Vagina (tissue), 2 donors: ENCODE measurements around the gene SPATA31C1. TPM values are rescaled to one million over a fixed set of nuclear protein-coding genes. Genes with fewer than 3 reads are reported as not detected.
A peak's percentile ranks its signal among the peaks of the same experiment; 100 is the strongest.

Experiments
- DNase-seq, 2 donors: peaks; one replicate each; pipeline ENCODE4 v3.0.0-alpha.2; 2017; ENCODE audit errors: extremely low spot score in 2 of 2
- H3K27ac ChIP-seq: fragments of 200-600 bp; sonication (generic); one replicate; pipeline ENCODE4 v1.5.1; 2019
- H3K27me3 ChIP-seq: fragments of 200-600 bp; sonication (generic); one replicate; pipeline ENCODE4 v1.5.1; 2019
- H3K36me3 ChIP-seq, 2 donors: fragments of 200-600 bp; sonication (generic); one replicate each; pipeline ENCODE4 v1.5.1; 2017 to 2019
- H3K4me1 ChIP-seq: fragments of 200-600 bp; sonication (generic); one replicate; pipeline ENCODE4 v1.5.1; 2019
- H3K4me3 ChIP-seq, 2 donors: fragments of 200-600 bp; sonication (generic); 1 replicate in 1 of 2; 2 replicates in 1 of 2; pipeline ENCODE4 v1.5.1; 2016 to 2019
- H3K9me3 ChIP-seq: fragments of 200-600 bp; sonication (generic); one replicate; pipeline ENCODE4 v1.5.1; 2019
- CTCF ChIP-seq, 3 experiments: fragments of 450-650 bp in 2 of 3; fragments of 200-600 bp in 1 of 3; sonication (generic) in 1 of 3; IDR thresholded peaks; one replicate each; pipeline ENCODE4 v1.5.1; 2017 to 2019; ENCODE audit warnings: antibody characterized with exemption in 3 of 3, mild to moderate bottlenecking in 2 of 3, moderate library complexity in 2 of 3
- POLR2A ChIP-seq, 2 donors: fragments of 450-650 bp; IDR thresholded peaks; one replicate each; pipeline ENCODE4 v1.6.1; 2017; ENCODE audit warnings: antibody characterized with exemption in 2 of 2, mild to moderate bottlenecking in 2 of 2, moderate library complexity in 2 of 2
- POLR2AphosphoS5 ChIP-seq, 2 donors: sonication (generic); formaldehyde crosslinking; IDR thresholded peaks; one replicate each; pipeline ENCODE4 v1.9.0; 2017; ENCODE audit warnings: antibody characterized with exemption in 2 of 2, mild to moderate bottlenecking in 2 of 2, low read depth in 1 of 2; ENCODE audit not compliant: insufficient read depth in 1 of 2
- intact Hi-C: fragments of 100-400 bp; cut with DNase I; formaldehyde crosslinking; loops from one replicate; pipeline ENCODE4 v1.15.1; 2023
- total RNA-seq: library from RNA; depleted of rRNA; stranded (reverse); fragments of >200 nt; gene quantifications from one replicate; pipeline ENCODE4 v1.2.3, GENCODE V29; 2016

The SPATA31C1 gene
- total RNA-seq, 1 donor from 2014 or later = not detected

- DNase-seq = peak in 1 of 2 donors; percentile 84
- H3K36me3 ChIP-seq = no peaks in the 10 kb centered on the region
- TF ChIP-seq POLR2A (IDR thresholded peaks at IDR 0.05) = no peak
- no peak for TF ChIP-seq CTCF (IDR thresholded peaks at IDR 0.05)
- no peak for TF ChIP-seq POLR2AphosphoS5 (IDR thresholded peaks at IDR 0.05; ENCODE audit: insufficient read depth in 1 of 2, low read depth in 1 of 2)
- no peak overlapping the region for H3K4me3 ChIP-seq
- H3K9me3 ChIP-seq = no peaks in the 10 kb centered on the region
- H3K27ac ChIP-seq = no peak overlapping the region
- intact Hi-C loops = no loop called here
- H3K4me1 ChIP-seq = no peaks in the 10 kb centered on the region
- no peaks in the 10 kb centered on the region for H3K27me3 ChIP-seq
These were observed 45.6 kb upstream of the SPATA31C1 start for GRCh38 chr9:87872079-87872624.

- H3K4me1 ChIP-seq = no peaks in the 10 kb centered on the region
- no peaks in the 10 kb centered on the region for H3K36me3 ChIP-seq
- H3K4me3 ChIP-seq = no peak overlapping the region
- no peak overlapping the region for H3K27ac ChIP-seq
- intact Hi-C loops = no loop called here
- TF ChIP-seq POLR2A (IDR thresholded peaks at IDR 0.05) = no peak
- TF ChIP-seq POLR2AphosphoS5 (IDR thresholded peaks at IDR 0.05; ENCODE audit: insufficient read depth in 1 of 2, low read depth in 1 of 2) = no peak
- TF ChIP-seq CTCF (IDR thresholded peaks at IDR 0.05) = no peak
- DNase-seq = peak; percentile 77 to 96
- no peaks in the 10 kb centered on the region for H3K27me3 ChIP-seq
- no peaks in the 10 kb centered on the region for H3K9me3 ChIP-seq
These were observed 44.0 kb upstream of the SPATA31C1 start for GRCh38 chr9:87873607-87874303.

GRCh38 chr9:87874304-87874623, 43.5 kb upstream of the SPATA31C1 start:
- H3K4me3 ChIP-seq = no peak overlapping the region
- intact Hi-C loops = no loop called here
- H3K36me3 ChIP-seq = no peaks in the 10 kb centered on the region
- H3K27me3 ChIP-seq = no peaks in the 10 kb centered on the region
- DNase-seq = no peak
- TF ChIP-seq CTCF (IDR thresholded peaks at IDR 0.05) (no peak), POLR2A (IDR thresholded peaks at IDR 0.05) (no peak), POLR2AphosphoS5 (IDR thresholded peaks at IDR 0.05; ENCODE audit: insufficient read depth in 1 of 2, low read depth in 1 of 2) (no peak)
- H3K4me1 ChIP-seq = no peaks in the 10 kb centered on the region
- H3K9me3 ChIP-seq = no peaks in the 10 kb centered on the region
- no peak overlapping the region for H3K27ac ChIP-seq

- H3K27me3 ChIP-seq = no peaks in the 10 kb centered on the region
- no peaks in the 10 kb centered on the region for H3K4me1 ChIP-seq
- H3K9me3 ChIP-seq = no peaks in the 10 kb centered on the region
- intact Hi-C loops = no loop called here
- no peaks in the 10 kb centered on the region for H3K36me3 ChIP-seq
- no peak overlapping the region for H3K27ac ChIP-seq
- no peak overlapping the region for H3K4me3 ChIP-seq
- no peak for DNase-seq
- TF ChIP-seq POLR2AphosphoS5 (IDR thresholded peaks at IDR 0.05; ENCODE audit: insufficient read depth in 1 of 2, low read depth in 1 of 2) (no peak), POLR2A (IDR thresholded peaks at IDR 0.05) (no peak), CTCF (IDR thresholded peaks at IDR 0.05) (no peak)
These were observed 42.7 kb upstream of the SPATA31C1 start for GRCh38 chr9:87875060-87875459.

- DNase-seq = peak in 1 of 2 donors; percentile 78
- no peak overlapping the region for H3K4me3 ChIP-seq
- H3K27ac ChIP-seq = no peak overlapping the region
- H3K4me1 ChIP-seq = no peaks in the 10 kb centered on the region
- H3K9me3 ChIP-seq = no peaks in the 10 kb centered on the region
- no peaks in the 10 kb centered on the region for H3K36me3 ChIP-seq
- intact Hi-C loops = no loop called here
- H3K27me3 ChIP-seq = no peaks in the 10 kb centered on the region
- no peak for TF ChIP-seq POLR2A (IDR thresholded peaks at IDR 0.05)
- no peak for TF ChIP-seq CTCF (IDR thresholded peaks at IDR 0.05)
- TF ChIP-seq POLR2AphosphoS5 (IDR thresholded peaks at IDR 0.05; ENCODE audit: insufficient read depth in 1 of 2, low read depth in 1 of 2) = no peak
These were observed 41.8 kb upstream of the SPATA31C1 start for GRCh38 chr9:87875831-87876545.
